GM21423 (cell line): ENCODE results near the gene INPP5A.

Source experiments
- ATAC-seq: cut with Tn5 transposase; IDR thresholded peaks from one replicate; pipeline ENCODE4 v1.9.1; 2021; ENCODE audit warnings: mild to moderate bottlenecking, moderate library complexity; ENCODE audit not compliant: unreplicated experiment

Gene INPP5A

DNA sequence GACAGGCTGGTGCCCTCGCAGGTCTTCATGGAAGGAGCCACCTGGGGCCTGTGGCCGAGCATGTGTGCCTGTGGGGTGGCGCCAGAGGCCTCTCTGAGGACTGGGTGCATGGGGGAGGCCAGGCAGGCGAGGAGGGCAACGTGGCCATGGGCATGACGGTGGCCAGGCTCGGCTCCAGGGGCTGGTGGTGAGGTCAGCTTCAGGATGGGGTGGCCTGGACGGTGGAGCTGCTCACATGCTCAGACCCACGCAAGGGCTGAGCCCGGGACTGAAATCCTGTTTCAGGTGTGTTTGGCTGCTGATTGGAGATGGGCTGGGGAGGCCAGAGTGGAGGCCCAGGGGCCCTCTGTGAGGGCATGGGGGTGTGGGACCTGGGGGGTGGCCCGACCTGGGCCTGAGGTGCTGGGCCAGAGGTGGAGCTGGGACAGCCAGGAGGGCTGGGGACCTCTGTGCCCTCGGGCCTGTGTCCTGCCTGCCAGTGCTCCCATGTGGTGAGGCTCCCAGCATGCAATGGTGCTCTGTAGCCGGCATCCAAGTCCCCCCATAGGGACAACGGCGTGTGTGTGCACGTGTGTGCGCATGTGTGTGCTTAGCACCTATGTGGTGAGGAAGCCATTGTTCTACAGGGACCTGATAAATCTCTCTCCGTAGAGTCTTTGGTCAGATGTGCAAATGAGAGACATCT is 71.1 kb downstream of the INPP5A start:
- ATAC-seq, result no peak

DNA sequence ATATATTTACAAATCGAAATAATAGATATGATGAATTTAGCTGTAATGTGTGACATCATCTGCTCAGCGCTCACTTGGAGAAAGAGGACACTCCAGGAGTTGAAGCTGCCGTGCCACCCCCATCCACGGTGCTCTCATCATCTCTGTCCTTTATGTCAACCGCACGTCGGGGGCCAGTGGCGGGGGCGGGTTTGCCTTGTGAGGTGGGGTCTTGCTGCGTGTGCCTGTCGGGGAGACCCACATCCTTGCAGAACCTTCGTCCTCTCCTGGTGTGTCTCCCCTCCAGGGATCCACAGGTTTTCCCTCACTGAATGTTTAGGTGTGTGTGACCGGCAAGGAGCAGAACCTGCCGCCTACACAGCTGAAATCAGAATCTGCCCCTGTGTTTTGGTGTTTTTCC is 71.6 kb downstream of the INPP5A start:
- no peak for ATAC-seq

DNA sequence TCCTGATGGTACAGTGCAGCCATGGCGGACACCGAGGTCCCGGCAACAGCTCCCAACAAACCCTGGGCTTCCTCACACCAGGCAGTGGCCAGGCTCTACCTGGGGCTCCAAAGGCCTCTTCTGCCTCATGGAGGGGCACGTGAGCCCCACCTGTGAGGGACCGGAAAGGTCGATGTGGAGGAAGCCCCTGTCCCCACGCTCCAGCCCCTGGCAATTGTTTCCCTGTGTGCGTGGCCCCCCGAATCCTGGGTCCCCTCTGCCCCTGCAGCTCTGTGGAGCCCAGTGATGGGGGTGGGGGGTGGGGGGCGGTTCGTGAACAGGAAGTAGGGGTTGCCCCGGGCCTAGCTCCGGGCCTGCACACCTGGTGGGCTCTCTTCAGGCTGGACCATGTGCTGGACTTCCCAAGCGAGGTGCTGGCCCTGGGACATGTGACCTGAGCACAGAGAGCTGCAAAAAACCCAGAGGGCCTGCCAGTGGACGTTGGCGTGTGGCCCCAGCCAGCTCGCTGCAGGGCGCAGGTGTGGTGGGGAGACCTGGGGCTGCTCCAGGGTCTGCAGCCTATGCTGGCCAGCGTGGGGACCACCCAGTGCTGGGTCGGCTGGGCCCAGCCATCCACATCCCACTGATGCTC is 72.6 kb downstream of the INPP5A start:
- no peak for ATAC-seq

DNA sequence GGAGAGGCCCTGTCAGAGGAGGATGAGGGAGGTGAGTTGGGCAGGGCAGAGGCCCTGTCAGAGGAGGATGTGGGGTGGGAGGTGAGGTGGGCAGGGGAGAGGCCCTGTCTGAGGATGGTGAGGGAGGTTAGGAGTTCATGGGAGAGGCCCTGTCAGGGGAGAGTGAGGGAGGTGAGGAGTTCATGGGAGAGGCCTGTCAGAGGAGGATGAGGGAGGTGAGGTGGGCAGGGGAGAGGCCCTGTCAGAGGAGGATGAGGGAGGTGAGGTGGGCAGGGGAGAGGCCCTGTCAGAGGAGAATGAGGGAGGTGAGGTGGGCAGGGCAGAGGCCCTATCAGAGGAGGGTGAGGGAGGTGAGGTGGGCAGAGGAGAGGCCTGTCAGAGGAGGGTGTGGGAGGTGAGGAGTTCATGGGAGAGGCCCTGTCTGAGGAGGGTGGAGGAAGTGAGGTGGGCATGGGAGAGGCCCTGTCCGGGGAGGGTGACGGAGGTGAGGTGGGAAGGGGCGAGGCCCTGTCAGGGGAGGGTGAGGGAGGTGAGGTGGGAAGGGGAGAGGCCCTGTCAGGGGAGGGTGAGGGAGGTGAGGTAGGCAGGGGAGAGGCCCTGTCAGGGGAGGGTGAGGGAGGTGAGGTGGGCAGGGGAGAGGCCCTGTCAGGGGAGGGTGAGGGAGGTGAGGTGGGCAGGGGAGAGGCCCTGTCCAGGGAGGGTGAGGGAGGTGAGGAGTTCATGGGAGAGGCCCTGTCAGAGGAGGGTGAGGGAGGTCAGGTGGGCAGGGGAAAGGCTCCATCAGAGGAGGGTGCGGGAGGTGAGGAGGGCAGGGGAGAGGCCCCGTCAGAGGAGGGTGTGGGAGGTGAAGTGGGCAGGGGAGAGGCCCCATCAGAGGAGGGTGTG is 73.7 kb downstream of the INPP5A start:
- ATAC-seq, result no peak

DNA sequence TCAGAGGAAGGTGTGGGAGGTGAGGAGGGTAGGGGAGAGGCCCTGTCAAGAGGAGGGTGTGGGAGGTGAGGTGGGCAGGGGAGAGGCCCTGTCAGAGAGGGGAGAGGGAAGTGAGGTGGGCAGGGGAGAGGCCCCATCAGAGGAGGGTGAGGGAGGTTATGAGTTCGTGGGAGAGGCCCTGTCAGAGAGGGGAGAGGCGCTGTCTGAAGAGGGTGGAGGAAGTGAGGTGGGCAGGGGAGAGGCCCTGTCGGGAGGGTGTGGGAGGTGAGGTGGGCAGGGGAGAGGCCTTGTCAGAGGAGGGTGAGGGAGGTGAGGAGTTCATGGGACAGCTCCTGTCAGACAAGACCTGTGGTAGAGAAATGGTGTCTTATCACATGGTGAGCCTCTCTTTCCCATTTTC is 74.4 kb downstream of the INPP5A start:
- no peak for ATAC-seq

DNA sequence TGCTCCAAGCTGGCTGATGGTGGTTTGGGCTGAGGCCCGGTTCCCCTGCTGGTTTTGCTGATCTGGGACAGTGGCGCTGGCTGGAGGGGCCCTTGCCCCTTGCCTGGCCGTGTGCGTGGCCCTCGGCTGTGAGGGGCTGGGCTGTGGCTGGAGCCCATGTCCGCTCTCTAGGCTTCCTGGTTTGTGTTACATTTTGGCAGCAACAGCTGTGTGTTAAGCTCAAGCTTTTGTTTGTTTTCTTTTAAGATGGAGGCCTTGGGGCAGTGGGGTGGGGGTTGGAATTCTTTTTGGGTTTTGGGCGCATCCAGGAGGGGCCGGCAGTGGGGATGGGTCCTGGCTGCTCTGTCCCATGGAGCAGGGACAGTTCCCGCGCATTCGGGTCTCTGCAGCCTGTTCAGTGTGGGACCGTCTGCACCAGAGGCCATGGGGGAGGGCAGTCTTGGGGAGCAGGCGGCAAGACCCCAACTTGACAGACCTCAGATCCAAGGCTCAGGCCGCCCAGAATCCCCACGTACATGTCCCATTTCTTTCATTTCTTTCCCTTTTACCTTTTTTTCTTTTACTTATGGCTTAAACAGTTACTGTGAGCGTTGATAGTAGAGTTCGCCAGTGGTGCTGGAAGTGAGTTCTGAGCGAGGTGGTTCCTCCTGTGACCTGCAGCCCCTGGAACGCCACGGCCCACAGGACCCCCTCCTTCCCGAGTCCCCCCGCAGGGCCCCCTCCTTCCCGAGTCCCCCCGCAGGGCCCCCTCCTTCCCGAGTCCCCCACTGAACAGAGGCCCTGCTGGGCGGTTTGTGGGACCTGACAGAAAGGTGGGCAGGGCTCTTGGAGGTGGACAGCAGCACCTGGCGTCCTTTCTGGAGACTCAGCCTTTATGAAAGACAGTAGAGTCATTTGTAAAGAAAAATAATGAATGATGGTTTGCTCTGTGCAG is 75.3 kb downstream of the INPP5A start:
- no peak for ATAC-seq

DNA sequence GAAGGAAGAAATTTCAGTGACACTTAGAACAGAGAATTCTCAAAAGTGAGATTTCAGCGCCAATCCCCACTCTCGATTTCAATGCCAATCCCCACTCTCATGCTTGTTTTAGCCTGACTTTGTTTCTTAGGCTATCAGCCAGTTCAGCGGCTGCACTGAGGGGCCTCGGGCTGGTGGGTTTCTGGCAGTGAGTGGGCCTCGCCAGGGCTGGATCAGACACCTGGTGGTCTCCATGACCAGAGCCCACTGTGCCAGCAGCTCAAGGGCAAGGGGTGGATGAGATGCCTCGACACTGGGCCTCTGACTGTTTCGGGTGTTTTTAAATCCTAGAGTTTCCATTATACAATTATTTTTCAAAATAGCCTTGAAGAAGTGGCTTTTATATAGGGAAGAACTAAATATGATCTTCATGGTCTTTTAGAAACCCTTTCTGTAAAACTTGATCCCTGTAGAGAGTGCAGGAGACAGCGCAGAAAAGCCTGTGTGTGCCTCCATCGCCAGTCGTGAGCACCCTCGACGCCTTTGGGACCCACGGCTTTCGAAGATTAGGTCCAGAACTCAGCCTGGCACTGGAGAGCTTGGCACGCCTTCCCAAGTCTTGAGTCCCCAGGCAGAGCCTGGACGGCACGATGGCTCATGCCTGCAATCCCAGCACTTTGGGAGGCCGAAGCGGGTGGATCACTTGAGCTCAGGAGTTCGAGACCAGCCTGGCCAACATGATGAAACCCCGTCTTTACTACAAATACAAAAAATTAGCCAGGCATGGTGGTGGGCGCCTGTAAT is 76.2 kb downstream of the INPP5A start:
- no peak for ATAC-seq

DNA sequence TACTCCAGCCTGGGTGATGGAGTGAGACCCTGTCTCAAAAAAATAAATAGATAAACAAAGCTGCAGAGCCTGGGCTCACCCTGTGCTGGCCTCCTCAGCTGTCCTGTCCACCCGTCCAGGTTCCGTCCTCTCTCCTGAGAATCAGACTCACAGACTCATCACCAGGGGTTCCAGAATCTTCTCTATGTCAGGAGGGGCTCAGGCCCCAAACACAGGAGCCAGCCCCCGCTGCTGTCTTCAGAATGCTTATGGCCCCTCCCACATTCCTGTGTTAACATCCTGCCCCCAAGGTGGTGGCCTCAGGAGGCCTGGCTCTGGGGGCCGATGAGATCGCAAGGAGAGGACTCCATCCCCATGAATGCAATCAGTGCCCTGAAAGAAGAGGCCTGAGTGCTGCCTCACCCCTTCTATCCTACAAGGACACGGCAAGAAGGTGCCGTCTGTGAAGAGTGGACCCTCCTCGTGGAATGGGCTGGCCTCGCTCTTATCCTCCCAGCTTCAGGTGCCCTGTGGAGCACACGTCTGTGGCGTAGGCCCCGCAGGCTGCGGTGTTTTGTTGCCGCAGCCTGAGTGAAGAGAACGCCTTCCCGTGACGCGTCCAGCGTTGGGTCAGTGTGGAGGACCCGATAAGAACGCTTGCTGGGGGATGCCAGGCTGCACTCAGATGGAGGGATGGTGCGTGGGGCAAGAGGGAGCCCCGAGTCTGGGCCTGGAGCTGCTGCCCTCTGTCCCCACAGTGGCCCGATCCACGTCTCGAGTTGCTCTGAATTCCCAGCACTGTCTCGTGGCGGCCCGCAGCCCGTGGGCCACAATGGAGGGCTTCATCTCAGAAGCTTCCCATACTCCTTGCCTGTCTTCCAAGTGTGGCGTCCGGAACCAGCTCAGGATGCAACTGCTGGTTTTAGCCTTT is 77.1 kb downstream of the INPP5A start:
- ATAC-seq, result no peak

DNA sequence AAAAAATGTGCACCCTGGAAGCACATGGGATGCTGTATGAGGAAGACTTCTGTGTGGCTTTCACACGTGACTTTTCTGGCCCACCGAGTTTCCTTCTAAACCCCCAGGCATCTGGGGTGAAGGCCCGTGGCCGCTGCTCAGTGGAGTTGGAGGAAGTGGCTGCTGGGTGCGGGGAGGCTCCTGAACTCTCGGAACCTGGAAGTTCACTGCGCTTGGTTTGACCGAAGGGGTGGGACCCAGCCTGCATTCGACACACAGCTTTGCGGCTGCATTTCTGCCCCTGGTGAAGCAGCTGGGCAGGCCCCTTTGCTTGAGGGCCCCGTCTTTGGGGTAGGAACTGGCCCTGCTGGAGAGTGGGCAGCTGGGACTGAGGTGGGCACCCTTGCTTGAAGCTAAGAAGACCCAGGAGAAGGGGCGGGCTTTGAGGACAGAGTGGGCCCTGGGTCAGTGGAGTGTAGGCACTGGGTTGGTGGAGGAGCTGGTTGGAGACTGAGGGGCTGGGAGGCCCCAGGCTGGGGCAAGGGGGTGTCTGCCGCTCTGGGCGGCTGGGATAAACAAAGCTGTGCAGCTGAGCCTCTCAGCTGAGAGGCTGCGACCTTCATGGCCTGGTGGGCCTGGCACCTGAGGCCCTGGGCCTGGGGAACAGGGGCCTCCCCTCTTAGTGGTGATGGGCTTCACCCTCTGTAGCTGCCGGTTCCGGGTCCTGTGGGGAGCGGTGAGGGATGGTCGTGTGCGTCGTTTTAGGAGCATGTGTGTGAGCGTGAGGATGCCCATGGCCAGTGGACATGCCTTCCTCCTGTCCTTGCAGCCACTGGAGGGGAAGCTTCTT is 78.0 kb downstream of the INPP5A start:
- no peak for ATAC-seq

DNA sequence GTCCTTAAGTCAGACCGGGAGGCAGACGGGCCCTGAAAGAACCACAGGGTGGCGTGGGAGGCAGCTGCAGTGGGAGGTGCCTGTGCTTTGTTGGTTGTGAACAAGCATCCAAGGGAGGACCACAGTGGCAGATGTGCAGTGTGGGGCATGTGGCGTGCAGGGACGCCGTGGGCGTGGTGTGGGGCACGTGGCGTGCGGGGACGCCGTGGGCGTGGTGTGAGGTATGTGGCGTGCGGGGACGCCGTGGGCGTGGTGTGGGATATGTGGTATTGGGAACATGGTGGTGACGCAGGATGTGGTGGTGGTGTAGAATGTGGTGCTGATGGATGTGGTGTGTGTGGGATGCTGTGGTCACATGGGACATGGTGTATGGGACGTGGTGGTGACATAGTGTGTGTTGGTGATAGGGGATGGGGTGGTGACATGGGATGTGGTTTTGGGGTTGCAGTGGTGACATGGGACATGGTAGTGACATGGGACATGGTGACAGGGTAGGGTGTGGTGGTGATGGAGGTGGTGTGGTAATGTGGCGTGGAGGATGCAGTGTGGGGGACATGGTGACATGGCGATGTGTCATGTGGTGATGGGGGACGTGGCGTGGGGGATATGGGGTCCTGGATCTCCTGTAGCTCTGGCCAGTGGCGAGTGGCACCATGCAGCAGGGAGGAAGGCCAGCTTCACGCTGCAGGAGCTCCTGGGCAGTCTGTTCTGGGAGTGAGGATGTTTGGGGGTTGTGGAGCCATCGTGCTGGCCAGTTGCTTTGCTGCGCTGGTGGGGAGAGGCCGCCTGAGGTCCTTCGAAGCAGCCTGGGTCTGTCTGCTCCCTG is 78.8 kb downstream of the INPP5A start:
- no peak for ATAC-seq

DNA sequence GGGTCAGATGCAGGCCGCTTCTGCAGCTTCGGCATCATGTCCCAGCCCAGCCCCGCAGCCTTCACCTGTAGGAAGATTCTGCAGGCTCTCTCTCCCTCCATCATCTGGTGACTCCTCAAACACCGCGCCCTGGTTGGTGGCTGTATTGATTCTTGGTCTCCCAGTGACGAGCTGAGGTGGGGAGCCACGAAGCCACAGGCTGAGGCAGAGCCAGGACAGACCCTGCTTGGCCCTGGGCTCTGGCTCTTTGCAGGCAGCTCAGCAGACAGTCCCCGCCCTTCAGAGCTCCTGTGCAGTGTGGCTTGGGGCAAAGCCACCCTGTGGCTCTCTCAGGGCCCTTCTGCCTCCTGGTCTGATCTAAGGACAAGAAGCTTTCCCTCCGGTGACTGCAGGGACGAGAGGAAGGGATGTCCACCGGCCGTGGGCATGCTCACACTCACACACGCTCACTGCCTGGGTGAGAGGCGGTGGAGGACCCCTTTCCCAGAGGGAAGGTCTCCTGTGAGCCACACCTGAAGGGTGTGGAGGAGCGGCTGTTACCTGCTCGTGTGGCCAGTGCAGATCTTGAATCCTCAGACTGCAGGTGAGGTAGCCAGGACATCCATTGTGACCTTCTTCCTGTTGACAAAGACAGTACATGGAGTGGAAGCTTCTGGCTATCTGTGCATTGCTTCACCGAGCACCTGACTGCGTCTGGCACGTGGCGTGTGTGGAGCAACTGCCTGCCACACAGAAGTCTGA is 79.6 kb downstream of the INPP5A start:
- ATAC-seq, result no peak

DNA sequence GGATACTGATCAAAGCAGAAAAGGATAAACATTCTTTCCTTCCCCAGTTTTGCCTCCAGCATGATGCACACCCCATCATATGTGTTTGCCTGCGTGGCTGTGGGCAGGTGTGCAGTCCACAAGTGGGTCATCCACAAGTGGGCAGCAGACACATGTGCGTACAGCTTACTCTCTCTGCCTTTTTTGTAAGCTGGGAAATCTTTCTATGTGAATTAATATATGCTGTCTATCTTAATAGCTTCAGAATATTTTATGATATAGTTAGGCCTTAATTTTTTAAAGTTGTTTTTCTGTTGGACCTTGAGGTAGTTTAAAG is 80.1 kb downstream of the INPP5A start:
- ATAC-seq, result no peak

DNA sequence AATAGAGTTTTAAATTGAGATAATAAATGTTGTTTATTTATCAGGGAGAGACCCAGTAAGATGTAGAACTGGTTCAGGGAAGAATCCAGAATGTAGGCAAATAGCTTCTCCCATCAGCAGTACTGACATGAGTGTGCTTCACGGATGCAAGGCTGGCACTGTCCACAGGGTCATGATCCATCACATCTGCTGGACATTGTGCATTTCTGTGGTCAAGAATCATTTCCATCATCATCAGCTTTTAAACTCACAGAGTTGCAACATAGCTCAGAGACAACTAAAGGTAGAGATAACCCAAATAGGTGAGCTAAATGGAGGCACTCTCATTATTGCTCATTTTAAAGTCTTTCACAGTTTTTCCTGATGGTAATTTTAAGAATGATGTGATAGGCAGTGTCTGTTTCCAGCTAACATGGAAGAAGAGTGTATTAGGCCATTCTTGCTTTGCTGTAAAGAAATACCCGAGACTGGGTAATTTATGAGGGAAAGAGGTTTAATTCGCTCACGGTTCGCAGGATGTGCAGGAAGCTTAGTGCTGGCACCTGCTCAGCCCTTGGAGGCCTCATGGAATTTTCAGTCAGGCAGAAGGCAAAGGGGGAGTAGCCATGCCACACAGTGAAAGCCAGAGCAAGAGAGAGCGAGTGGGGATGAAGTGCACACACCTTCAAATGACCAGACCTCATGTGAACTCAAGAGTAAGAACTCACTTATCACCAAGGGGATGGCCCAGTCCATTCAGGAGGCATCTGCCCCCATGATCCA is 80.8 kb downstream of the INPP5A start:
- ATAC-seq, result no peak

DNA sequence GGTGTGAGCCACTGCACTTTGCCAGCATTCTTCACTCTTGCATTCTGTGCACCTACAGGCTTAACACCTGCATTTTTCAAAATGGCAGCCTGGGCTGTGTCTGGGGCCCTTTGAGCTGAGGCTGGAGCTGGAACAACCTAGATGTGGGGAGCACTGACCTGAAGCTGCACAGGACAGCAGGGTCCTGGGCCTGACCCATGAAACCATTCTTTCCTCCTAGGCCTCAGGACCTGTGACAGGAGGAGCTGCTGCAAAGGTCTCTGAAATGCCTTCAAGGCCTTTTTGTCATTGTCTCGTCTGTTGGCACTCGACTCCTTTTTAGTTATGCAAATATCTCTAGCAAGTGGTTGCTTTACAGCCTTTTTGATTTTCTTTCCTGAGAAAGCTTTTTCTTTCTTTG is 82.3 kb downstream of the INPP5A start:
- ATAC-seq, result no peak

DNA sequence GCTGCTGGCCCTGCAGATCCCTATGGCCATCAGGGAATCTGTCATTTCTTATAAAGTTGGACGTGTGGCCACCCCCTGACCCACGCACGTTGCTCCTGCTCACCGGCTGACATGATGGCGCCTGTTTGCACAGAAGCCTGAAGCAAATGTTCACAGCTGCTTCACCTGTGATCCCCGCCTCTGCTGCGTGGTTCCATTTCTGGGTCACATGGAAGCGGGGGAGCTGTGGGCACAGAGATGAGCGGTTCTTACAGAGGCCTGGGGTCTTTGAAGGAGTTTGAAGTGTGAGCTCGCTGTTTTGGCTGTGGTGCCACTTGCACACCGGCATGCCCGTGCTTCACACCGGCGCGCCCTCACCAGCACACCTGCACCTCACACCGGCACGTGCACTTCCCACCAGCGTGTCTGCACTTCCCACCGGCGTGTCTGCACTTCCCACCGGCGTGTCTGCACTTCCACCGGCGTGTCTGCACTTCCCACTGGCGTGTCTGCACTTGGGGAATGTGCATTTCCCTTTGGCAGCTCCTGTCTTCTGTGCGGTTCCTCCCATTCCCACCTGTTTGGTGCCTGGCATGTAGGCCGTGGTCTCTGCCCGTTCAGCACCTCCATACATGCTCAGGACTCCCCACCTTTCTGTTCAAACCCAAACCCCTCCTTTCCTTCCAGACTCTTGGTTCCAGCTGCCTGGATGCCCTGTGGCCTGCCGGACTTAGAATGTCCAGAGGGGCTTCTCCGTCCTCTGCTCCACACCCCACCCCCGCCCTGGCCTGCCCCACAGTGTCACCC is 86.7 kb downstream of the INPP5A start:
- ATAC-seq, result no peak
